ENCODE measurements around the gene WFS1.

Gene WFS1

GRCh38 chr4:6262176-6262575 lies 7.5 kb upstream of the WFS1 start:
- no peak for DNase-seq

GRCh38 chr4:6262847-6263487 lies 6.7 kb upstream of the WFS1 start:
- no peak for DNase-seq

- DNase-seq, result no peak
Observed at GRCh38 chr4:6263526-6264224, 6.0 kb upstream of the WFS1 start.

- no peak for DNase-seq
Observed at GRCh38 chr4:6264225-6264540, 5.5 kb upstream of the WFS1 start.

- DNase-seq, result no peak
Observed at GRCh38 chr4:6265546-6265945, 4.1 kb upstream of the WFS1 start.

- DNase-seq, result no peak
Observed at GRCh38 chr4:6267573-6267972, 2.1 kb upstream of the WFS1 start.

- DNase-seq, result no peak
Observed at GRCh38 chr4:6268650-6269615, 717 bp upstream of the WFS1 start.

- no peak for DNase-seq
Observed at GRCh38 chr4:6270636-6271121, 1.0 kb downstream of the WFS1 start.

- no peak for DNase-seq
Observed at GRCh38 chr4:6271206-6271605, 1.6 kb downstream of the WFS1 start.

GRCh38 chr4:6271701-6272465 lies 2.2 kb downstream of the WFS1 start:
- no peak for DNase-seq

- no peak for DNase-seq
Observed at GRCh38 chr4:6272863-6273660, 3.4 kb downstream of the WFS1 start.

GRCh38 chr4:6273661-6273990 lies 4.0 kb downstream of the WFS1 start:
- no peak for DNase-seq

GRCh38 chr4:6275351-6275750 lies 5.7 kb downstream of the WFS1 start:
- no peak for DNase-seq

- DNase-seq, result no peak
Observed at GRCh38 chr4:6275898-6276806, 6.5 kb downstream of the WFS1 start.

GRCh38 chr4:6277139-6277802 lies 7.6 kb downstream of the WFS1 start:
- DNase-seq, result no peak

- no peak for DNase-seq
Observed at GRCh38 chr4:6277935-6278800, 8.5 kb downstream of the WFS1 start.

- DNase-seq, result no peak
Observed at GRCh38 chr4:6278801-6279197, 9.1 kb downstream of the WFS1 start.

GRCh38 chr4:6279582-6280289 lies 10.1 kb downstream of the WFS1 start:
- DNase-seq, result no peak

Data from NCI-H446 (cell line).